Measurements from ENCODE around the gene TNN.

TNN gene

DNA sequence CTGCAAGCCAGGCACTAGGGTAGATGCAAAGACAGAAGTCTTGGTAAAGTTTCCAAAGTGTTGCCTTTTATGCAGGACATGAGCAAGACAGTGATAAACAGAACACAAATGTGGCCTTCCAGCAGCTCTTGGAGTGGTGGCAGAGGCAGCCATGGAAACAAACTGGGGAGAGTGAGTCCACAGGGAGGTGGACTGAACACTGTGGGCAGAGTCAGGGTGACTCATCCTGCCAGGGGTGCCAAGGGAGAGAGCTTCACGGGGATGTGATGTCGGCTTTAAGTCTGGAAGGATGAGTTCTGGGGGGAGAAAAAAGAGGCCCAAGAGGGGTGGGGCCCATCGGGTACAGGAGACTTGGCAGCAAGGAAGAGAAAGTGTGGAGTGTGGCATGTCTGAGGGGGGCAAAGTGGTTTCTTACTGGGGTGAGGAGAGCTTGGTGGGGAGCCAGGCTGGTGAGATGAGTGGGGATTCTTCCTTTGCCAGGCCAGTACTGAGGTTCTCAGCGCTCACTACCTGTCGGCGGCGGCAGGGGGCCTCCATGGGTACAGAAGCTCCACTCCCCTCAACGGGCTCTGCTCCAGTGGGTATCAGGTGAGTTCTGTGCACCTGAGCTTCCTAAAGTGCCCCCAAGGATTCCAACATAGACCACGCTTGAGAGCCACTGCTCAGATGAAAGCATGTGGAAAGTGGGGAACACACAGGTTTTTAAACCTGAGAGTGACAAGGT, 83.1 kb downstream of the TNN start:
- no peak for DNase-seq

- DNase-seq, result peak; percentile 64 to 68
These were observed 84.5 kb downstream of the TNN start for GRCh38 chr1:175152006-175152652.

DNA sequence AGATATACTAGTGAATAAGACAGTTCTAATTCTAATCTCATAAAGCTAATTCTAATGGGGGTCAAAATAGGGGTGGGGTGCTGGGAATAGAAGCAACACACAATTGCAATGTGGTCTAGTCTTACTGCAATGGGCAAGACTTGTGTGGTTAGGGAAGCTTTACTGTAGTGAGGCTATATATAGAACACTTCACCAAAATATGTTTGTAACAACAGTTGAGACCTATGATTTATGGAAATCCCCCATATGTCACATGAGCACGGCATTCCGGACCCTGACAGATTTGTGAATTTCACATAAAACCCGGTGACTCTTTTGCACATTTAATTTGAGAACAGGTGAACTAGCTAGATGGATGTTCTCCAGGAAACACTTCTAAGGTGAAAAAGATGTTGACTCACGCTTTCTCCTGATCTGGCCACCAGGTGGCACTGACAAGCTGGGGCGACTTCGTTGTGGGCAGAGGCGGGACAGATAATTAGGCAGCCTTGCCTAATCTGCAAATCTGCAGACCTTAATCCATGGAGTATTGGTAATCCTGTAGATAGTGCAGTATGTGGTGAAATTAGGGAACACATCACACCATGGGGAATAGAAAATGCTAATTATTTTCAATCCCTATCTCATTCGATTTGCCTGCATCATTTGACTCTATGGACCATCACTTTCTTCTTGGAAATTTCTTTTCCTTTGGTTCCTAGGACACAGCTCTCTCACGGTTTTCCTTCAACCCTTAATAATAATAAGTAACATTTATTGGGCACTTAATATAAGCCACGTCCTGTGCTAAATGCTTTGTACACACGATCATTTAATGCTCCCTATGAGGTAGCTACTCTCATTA, 87.2 kb downstream of the TNN start:
- peak; percentile 69 to 74 for DNase-seq

GRCh38 chr1:175155473-175155856, 87.8 kb downstream of the TNN start:
- DNase-seq, result no peak

DNA sequence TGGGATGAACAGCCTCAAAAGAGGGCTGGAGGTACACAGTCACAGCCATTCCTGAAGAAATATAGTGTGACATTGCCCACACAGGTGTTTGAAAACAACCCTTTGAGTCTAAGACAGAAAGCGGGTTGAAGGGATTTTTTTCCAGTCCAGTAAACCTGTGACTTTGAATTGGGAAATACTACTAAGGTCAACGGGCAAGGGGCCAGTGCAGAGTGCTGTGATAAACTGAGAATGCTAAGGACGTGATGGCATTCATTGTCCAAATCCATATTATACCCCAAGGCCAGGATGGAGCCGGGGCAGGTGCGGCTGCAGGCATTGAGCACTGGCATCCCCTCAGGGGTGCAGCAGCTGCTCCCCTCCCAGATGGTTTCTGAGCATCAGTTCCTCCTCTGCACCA, 88.3 kb downstream of the TNN start:
- no peak for DNase-seq

GRCh38 chr1:175157200-175157599, 89.6 kb downstream of the TNN start:
- no peak for DNase-seq

GRCh38 chr1:175158170-175158591, 90.5 kb downstream of the TNN start:
- no peak for DNase-seq

GRCh38 chr1:175162955-175163354, 95.3 kb downstream of the TNN start:
- DNase-seq, result no peak

GRCh38 chr1:175163702-175164101, 96.1 kb downstream of the TNN start:
- DNase-seq, result no peak

DNA sequence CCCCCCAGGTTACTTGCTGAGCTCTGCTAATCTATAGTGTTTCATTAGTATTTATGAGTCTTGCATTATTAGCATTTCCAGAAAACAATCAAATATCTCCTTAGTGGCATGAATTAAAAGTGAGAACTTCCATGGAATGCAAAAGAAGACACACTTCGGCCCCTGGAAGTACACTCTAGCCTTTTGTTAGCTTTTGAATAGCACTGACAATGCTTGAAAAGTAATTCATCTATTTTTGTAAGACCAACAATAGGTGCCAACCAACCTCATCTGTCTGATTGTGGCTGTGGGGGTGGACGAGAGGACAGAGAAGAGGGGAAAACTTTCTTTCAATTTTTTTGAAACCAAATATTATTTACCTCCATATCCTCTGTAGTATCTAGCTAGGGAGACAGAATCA, 97.1 kb downstream of the TNN start:
- DNase-seq, result no peak

- no peak for DNase-seq
These were observed 99.1 kb downstream of the TNN start for GRCh38 chr1:175166746-175167145.

DNA sequence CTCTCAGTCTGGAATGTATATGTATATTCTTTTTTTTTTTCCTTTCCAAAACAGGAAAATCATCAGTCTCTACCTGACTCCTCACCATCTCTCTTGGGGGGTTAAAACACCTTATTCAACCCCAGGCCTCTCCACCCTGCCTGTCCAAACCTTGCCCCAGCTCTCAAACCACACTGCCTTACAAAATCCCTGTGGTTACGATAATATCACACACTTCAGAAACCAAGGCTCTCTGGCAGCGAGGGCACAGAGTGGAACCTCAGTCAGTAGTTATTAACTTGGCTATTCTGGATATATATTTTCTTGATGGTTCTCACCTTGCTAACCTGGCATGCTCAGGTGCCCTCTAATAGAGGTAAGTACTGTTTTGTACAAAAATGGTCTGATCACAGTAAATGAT, 100.2 kb downstream of the TNN start:
- no peak for DNase-seq

- no peak for DNase-seq
These were observed 101.1 kb downstream of the TNN start for GRCh38 chr1:175168782-175169181.

- DNase-seq, result no peak
These were observed 101.8 kb downstream of the TNN start for GRCh38 chr1:175169286-175170018.

DNA sequence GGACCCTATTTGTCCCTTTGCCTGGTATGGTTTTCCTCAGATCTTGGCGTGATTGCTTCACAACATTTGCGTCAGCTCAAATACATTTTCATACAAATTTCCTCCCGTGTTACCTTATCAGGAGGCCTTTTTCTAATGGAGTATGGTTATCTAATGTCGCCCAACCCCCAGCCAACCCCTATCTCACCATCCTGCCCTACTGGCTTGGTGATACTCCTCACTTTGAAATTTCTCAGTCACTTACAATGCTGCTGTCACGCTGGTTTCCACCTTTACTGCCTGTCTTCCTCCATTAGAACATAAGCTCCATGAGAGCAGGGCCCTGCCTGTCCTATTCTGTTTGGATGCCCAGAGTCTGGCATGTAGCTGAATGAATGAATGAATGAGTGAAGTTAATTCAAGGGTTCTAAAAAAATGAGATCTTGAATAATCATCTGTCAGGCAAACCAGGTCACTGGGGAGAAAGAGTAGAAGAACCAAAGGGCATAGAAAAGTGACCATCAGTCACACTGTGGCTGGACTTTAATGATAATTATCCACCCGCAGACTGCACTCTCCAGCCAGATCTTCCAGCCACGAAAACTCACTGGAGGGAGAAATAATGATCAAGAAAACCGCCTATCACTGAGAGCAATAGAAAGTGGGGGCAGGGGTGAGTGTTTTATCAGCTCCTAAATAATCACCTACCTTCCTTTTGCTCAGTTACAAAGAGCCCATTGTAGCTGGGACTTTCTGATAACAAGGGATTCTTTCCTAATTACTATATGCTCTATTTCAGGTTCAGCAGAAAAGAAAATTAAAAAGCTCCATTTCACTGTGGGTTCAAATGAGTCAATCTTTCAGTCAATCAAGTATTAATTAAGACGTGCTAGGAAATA, 103.6 kb downstream of the TNN start:
- no peak for DNase-seq

- DNase-seq, result no peak
These were observed 104.9 kb downstream of the TNN start for GRCh38 chr1:175172503-175172902.

DNA sequence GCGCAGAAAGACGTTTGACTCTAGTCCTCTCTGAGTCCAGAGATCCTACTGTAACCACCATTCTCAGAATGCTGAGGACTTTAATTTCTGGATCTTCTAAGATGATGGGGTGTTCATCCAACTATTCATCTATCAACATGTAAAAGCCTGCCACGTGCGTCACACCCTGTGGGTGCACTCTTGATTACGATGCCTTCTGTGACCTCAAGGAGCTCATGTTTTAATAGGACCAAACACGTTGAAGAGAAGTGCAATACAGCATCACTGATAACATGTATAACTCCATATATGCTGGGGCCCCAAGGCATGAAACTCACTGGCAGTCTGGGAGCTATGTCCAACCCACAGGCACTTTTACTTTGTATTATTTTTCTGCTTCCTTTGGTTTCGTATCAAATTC, 105.9 kb downstream of the TNN start:
- no peak for DNase-seq

GRCh38 chr1:175174309-175175102, 106.9 kb downstream of the TNN start:
- DNase-seq, result peak in 1 of 2 donors; percentile 25

DNA sequence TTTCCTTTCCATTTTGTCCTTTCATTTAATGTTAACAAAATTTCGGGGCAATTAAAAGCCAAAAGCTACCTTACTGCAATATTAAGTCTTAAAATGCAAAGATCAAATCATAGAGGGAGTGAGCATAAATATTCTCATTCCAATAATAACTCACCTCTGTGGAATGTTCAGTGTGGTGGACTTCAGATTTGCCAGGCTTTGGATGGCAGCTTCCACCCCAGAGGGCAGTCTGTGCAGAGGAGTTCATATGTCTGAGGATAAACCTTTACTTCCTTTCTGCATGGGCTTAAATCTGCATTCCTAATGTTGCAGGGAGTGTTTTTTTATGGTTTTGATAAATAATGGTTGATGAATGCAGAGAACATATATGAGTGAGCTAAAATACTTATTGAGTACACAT, 108.6 kb downstream of the TNN start:
- no peak for DNase-seq

GRCh38 chr1:175178056-175178455, 110.4 kb downstream of the TNN start:
- DNase-seq, result no peak

- DNase-seq, result no peak
These were observed 110.8 kb downstream of the TNN start for GRCh38 chr1:175178456-175178855.
